ENCODE results near the gene PLEKHM3. TPM values are rescaled to one million over a fixed set of nuclear protein-coding genes. Genes with fewer than 3 reads are reported as not detected.
A peak's percentile ranks its signal among the peaks of the same experiment; 100 is the strongest.

PLEKHM3 gene
- total and polyA plus RNA-seq, 2 of the 13 experiments (the other 11 are each of a cell fraction or from before 2014, with no cell fraction given), result 4.5 to 4.7 TPM

DNA sequence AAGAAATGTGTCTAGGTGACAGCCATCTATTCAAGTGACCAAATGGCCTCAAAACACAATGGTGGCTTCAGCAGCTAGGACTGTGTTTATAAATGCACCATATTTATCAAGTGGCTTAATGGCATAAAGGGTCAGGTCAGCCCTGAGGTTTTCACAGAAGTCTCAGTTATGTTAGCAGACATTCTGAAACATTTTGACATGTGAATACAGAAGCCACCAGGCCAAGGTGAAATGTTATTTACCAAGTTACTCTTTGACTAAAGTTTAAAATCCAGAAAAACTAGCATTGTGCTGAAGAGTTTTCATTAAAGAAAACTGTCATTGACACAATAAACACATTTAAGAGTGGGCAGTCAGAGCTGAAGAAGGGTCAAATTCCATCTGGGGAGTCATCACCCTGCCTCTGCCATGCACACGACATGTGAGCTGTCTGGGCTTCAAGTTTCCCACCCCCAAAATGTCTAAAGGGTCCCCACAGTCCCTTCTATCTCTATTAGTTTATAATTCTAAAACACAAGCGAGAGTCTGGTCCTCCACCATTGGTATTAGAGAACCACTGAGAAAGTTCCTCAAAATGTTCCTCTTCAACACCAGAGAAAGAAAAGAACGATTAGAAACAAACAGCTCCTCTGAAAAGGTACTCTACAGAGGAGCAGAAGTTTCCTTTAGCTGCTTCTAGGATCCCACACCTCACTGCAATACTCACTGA, 178.1 kb downstream of the PLEKHM3 start (continued):
- TF ChIP-seq RARA (CRISPR knock-in tag; IDR thresholded peaks at IDR 0.05) (peak; percentile 97), ZNF776 (CRISPR knock-in tag; IDR thresholded peaks at IDR 0.05) (no peak), TARDBP (CRISPR knock-in tag; IDR thresholded peaks at IDR 0.05) (peak; percentile 88), ZNF160 (CRISPR knock-in tag; IDR thresholded peaks at IDR 0.05) (no peak), ZBTB42 (CRISPR knock-in tag; IDR thresholded peaks at IDR 0.05) (no peak), ATRX (CRISPR knock-in tag; IDR thresholded peaks at IDR 0.05; ENCODE audit: borderline replicate concordance) (no peak)
- TF ChIP-seq, protein P1, sequence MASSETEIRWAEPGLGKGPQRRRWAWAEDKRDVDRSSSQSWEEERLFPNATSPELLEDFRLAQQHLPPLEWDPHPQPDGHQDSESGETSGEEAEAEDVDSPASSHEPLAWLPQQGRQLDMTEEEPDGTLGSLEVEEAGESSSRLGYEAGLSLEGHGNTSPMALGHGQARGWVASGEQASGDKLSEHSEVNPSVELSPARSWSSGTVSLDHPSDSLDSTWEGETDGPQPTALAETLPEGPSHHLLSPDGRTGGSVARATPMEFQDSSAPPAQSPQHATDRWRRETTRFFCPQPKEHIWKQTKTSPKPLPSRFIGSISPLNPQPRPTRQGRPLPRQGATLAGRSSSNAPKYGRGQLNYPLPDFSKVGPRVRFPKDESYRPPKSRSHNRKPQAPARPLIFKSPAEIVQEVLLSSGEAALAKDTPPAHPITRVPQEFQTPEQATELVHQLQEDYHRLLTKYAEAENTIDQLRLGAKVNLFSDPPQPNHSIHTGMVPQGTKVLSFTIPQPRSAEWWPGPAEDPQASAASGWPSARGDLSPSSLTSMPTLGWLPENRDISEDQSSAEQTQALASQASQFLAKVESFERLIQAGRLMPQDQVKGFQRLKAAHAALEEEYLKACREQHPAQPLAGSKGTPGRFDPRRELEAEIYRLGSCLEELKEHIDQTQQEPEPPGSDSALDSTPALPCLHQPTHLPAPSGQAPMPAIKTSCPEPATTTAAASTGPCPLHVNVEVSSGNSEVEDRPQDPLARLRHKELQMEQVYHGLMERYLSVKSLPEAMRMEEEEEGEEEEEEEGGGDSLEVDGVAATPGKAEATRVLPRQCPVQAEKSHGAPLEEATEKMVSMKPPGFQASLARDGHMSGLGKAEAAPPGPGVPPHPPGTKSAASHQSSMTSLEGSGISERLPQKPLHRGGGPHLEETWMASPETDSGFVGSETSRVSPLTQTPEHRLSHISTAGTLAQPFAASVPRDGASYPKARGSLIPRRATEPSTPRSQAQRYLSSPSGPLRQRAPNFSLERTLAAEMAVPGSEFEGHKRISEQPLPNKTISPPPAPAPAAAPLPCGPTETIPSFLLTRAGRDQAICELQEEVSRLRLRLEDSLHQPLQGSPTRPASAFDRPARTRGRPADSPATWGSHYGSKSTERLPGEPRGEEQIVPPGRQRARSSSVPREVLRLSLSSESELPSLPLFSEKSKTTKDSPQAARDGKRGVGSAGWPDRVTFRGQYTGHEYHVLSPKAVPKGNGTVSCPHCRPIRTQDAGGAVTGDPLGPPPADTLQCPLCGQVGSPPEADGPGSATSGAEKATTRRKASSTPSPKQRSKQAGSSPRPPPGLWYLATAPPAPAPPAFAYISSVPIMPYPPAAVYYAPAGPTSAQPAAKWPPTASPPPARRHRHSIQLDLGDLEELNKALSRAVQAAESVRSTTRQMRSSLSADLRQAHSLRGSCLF (CRISPR knock-in tag; IDR thresholded peaks at IDR 0.05; ENCODE audit: borderline replicate concordance), result peak; percentile 82
- TF ChIP-seq, protein P2, sequence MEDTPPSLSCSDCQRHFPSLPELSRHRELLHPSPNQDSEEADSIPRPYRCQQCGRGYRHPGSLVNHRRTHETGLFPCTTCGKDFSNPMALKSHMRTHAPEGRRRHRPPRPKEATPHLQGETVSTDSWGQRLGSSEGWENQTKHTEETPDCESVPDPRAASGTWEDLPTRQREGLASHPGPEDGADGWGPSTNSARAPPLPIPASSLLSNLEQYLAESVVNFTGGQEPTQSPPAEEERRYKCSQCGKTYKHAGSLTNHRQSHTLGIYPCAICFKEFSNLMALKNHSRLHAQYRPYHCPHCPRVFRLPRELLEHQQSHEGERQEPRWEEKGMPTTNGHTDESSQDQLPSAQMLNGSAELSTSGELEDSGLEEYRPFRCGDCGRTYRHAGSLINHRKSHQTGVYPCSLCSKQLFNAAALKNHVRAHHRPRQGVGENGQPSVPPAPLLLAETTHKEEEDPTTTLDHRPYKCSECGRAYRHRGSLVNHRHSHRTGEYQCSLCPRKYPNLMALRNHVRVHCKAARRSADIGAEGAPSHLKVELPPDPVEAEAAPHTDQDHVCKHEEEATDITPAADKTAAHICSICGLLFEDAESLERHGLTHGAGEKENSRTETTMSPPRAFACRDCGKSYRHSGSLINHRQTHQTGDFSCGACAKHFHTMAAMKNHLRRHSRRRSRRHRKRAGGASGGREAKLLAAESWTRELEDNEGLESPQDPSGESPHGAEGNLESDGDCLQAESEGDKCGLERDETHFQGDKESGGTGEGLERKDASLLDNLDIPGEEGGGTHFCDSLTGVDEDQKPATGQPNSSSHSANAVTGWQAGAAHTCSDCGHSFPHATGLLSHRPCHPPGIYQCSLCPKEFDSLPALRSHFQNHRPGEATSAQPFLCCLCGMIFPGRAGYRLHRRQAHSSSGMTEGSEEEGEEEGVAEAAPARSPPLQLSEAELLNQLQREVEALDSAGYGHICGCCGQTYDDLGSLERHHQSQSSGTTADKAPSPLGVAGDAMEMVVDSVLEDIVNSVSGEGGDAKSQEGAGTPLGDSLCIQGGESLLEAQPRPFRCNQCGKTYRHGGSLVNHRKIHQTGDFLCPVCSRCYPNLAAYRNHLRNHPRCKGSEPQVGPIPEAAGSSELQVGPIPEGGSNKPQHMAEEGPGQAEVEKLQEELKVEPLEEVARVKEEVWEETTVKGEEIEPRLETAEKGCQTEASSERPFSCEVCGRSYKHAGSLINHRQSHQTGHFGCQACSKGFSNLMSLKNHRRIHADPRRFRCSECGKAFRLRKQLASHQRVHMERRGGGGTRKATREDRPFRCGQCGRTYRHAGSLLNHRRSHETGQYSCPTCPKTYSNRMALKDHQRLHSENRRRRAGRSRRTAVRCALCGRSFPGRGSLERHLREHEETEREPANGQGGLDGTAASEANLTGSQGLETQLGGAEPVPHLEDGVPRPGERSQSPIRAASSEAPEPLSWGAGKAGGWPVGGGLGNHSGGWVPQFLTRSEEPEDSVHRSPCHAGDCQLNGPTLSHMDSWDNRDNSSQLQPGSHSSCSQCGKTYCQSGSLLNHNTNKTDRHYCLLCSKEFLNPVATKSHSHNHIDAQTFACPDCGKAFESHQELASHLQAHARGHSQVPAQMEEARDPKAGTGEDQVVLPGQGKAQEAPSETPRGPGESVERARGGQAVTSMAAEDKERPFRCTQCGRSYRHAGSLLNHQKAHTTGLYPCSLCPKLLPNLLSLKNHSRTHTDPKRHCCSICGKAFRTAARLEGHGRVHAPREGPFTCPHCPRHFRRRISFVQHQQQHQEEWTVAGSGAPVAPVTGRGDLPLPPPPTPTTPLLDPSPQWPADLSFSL (CRISPR knock-in tag; IDR thresholded peaks at IDR 0.05), result no peak
- TF ChIP-seq, protein P3, sequence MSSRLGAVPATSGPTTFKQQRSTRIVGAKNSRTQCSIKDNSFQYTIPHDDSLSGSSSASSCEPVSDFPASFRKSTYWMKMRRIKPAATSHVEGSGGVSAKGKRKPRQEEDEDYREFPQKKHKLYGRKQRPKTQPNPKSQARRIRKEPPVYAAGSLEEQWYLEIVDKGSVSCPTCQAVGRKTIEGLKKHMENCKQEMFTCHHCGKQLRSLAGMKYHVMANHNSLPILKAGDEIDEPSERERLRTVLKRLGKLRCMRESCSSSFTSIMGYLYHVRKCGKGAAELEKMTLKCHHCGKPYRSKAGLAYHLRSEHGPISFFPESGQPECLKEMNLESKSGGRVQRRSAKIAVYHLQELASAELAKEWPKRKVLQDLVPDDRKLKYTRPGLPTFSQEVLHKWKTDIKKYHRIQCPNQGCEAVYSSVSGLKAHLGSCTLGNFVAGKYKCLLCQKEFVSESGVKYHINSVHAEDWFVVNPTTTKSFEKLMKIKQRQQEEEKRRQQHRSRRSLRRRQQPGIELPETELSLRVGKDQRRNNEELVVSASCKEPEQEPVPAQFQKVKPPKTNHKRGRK (CRISPR knock-in tag; IDR thresholded peaks at IDR 0.05), result no peak
- TF ChIP-seq, protein P4, sequence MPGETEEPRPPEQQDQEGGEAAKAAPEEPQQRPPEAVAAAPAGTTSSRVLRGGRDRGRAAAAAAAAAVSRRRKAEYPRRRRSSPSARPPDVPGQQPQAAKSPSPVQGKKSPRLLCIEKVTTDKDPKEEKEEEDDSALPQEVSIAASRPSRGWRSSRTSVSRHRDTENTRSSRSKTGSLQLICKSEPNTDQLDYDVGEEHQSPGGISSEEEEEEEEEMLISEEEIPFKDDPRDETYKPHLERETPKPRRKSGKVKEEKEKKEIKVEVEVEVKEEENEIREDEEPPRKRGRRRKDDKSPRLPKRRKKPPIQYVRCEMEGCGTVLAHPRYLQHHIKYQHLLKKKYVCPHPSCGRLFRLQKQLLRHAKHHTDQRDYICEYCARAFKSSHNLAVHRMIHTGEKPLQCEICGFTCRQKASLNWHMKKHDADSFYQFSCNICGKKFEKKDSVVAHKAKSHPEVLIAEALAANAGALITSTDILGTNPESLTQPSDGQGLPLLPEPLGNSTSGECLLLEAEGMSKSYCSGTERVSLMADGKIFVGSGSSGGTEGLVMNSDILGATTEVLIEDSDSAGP (CRISPR knock-in tag; IDR thresholded peaks at IDR 0.05; ENCODE audit: borderline replicate concordance), result no peak
- TF ChIP-seq, protein P5, sequence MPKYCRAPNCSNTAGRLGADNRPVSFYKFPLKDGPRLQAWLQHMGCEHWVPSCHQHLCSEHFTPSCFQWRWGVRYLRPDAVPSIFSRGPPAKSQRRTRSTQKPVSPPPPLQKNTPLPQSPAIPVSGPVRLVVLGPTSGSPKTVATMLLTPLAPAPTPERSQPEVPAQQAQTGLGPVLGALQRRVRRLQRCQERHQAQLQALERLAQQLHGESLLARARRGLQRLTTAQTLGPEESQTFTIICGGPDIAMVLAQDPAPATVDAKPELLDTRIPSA (CRISPR knock-in tag; IDR thresholded peaks at IDR 0.05; ENCODE audit: borderline replicate concordance), result no peak

All from HepG2 (cell line).